A673 (cell line): ENCODE measurements around the gene SLC11A1. TPM values are rescaled to one million over a fixed set of nuclear protein-coding genes. Genes with fewer than 3 reads are reported as not detected.

Experiments used
- BruUV-seq: library from RNA; stranded (reverse); fragments of 400-500 nt; replicated peaks from 2 replicates; lab custom pipeline; 2021; lab: Mats Ljungman, UMichigan
- CTCF ChIA-PET: fragments of 300-600 bp; sonication (Branson Sonifier 250); formaldehyde crosslinking; loops from one replicate; lab custom pipeline; 2022; ENCODE audit warnings: antibody characterized with exemption; lab: Charles Lee
- POLR2A ChIA-PET: fragments of 300-600 bp; sonication (Branson Sonifier 250); formaldehyde crosslinking; loops from one replicate; lab custom pipeline; 2022; ENCODE audit warnings: antibody characterized with exemption; ENCODE audit not compliant: low non-redundant PET; lab: Charles Lee
- DNase-seq: peaks from one replicate; pipeline ENCODE4 v3.0.0-alpha.2; 2015; ENCODE audit warnings: low spot score
- H3K27ac ChIP-seq: fragments of 200-600 bp; sonication (generic); 2 replicates; pipeline ENCODE4 v1.5.1; 2016; ENCODE audit warnings: mixed run types, low read depth, mild to moderate bottlenecking, mixed read lengths, antibody characterized with exemption, low read length; ENCODE audit not compliant: poor library complexity, severe bottlenecking
- H3K27me3 ChIP-seq: fragments of 200-600 bp; sonication (generic); replicated peaks from 2 replicates; pipeline ENCODE4 v1.6.1; 2017; ENCODE audit warnings: mixed run types, low read depth, mild to moderate bottlenecking, mixed read lengths, antibody characterized with exemption, low read length; ENCODE audit not compliant: insufficient read depth, poor library complexity
- H3K36me3 ChIP-seq: fragments of 200-600 bp; sonication (generic); 2 replicates; pipeline ENCODE4 v1.6.1; 2016; ENCODE audit warnings: mixed run types, mild to moderate bottlenecking, mixed read lengths, antibody characterized with exemption, low read length; ENCODE audit not compliant: insufficient read depth, poor library complexity, severe bottlenecking
- H3K4me1 ChIP-seq: fragments of 200-600 bp; sonication (generic); 2 replicates; pipeline ENCODE4 v1.6.1; 2017; ENCODE audit warnings: mixed run types, mild to moderate bottlenecking, mixed read lengths, antibody characterized with exemption, low read length; ENCODE audit not compliant: insufficient read depth, poor library complexity, severe bottlenecking
- H3K4me3 ChIP-seq: fragments of 200-600 bp; sonication (generic); 2 replicates; pipeline ENCODE4 v1.5.1; 2016; ENCODE audit warnings: low read depth, mixed run types, mild to moderate bottlenecking, mixed read lengths, low read length; ENCODE audit not compliant: poor library complexity, severe bottlenecking
- H3K9me3 ChIP-seq: fragments of 200-600 bp; sonication (generic); 2 replicates; pipeline ENCODE4 v1.6.1; 2016; ENCODE audit warnings: mixed run types, low read depth, mild to moderate bottlenecking, mixed read lengths, antibody characterized with exemption, low read length; ENCODE audit not compliant: poor library complexity, severe bottlenecking
- CTCF ChIP-seq: fragments of 300-800, 200-600 bp; sonication (generic); conservative IDR thresholded peaks from 2 replicates; pipeline ENCODE4 v1.5.1; 2017; ENCODE audit warnings: low read depth, mild to moderate bottlenecking, antibody characterized with exemption, low read length, moderate library complexity, mixed read lengths
- EZH2 ChIP-seq: fragments of 200-600 bp; sonication (generic); IDR thresholded peaks from 2 replicates; pipeline ENCODE4 v1.6.1; 2017; ENCODE audit warnings: borderline replicate concordance, low read depth, mild to moderate bottlenecking, mixed read lengths, antibody characterized with exemption, low read length; ENCODE audit not compliant: poor library complexity, severe bottlenecking
- intact Hi-C: fragments of 100-400 bp; cut with micrococcal nuclease; formaldehyde crosslinking; loops from one replicate; pipeline ENCODE4 v1.10.0; 2022; ENCODE audit not compliant: unreplicated experiment
- total RNA-seq: library from RNA; stranded (reverse); gene quantifications from 2 replicates; pipeline ENCODE4 v1.2.3, GENCODE V29; 2021

Gene SLC11A1
- total RNA-seq, 1 experiment from 2014 or later: 0.09 TPM

- intact Hi-C loops: no loop called here
- Histone ChIP-seq H3K4me1 (peaks cover 10% of the 10 kb centered on the region), H3K4me3 (no peak overlapping the region), H3K9me3 (no peaks in the 10 kb centered on the region), H3K36me3 (no peaks in the 10 kb centered on the region), H3K27ac (no peak overlapping the region), H3K27me3 (no peaks in the 10 kb centered on the region)
- TF ChIP-seq EZH2: no peak
- no peak for TF ChIP-seq CTCF
- BruUV-seq: no TSS peak
- ChIA-PET POLR2A (no interaction called here), CTCF (no interaction called here)
- DNase-seq: no peak
These were observed 37.2 kb upstream of the SLC11A1 start for GRCh38 chr2:218344755-218345417.

- TF ChIP-seq EZH2: no peak
- TF ChIP-seq CTCF: no peak
- CTCF ChIA-PET: no interaction called here
- Histone ChIP-seq H3K36me3 (no peaks in the 10 kb centered on the region), H3K27ac (no peak overlapping the region), H3K27me3 (no peaks in the 10 kb centered on the region), H3K4me3 (no peak overlapping the region), H3K9me3 (no peaks in the 10 kb centered on the region), H3K4me1 (peaks cover 10% of the 10 kb centered on the region)
- POLR2A ChIA-PET: no interaction called here
- DNase-seq: no peak
- BruUV-seq: no TSS peak
- intact Hi-C loops: no loop called here
These were observed 36.4 kb upstream of the SLC11A1 start for GRCh38 chr2:218345491-218346236.

- POLR2A ChIA-PET: no interaction called here
- no peak for TF ChIP-seq CTCF
- no peak for TF ChIP-seq EZH2
- H3K27me3 ChIP-seq: no peaks in the 10 kb centered on the region
- peaks cover 10% of the 10 kb centered on the region for H3K4me1 ChIP-seq
- H3K36me3 ChIP-seq: no peaks in the 10 kb centered on the region
- H3K9me3 ChIP-seq: no peaks in the 10 kb centered on the region
- intact Hi-C loops: no loop called here
- no peak overlapping the region for H3K27ac ChIP-seq
- no peak for DNase-seq
- CTCF ChIA-PET: no interaction called here
- no peak overlapping the region for H3K4me3 ChIP-seq
- no TSS peak for BruUV-seq
These were observed 34.9 kb upstream of the SLC11A1 start for GRCh38 chr2:218347172-218347571.
